Activated naive CD8-positive, alpha-beta T cell treated with anti-CD3 and anti-CD28 coated beads for 36 hours (primary cell): ENCODE data around the gene CHRNB2. TPM values are rescaled to one million over a fixed set of nuclear protein-coding genes. Genes with fewer than 3 reads are reported as not detected.

Experiments
- DNase-seq: peaks from one replicate; pipeline ENCODE4 v3.0.0; 2021
- H3K27ac Mint-ChIP-seq: one replicate; pipeline ENCODE4 v1.8.0; 2022; ENCODE audit warnings: mild to moderate bottlenecking, moderate library complexity, mixed read lengths
- H3K27me3 Mint-ChIP-seq: one replicate; pipeline ENCODE4 v1.8.0; 2022; ENCODE audit warnings: mild to moderate bottlenecking, mixed read lengths
- H3K36me3 Mint-ChIP-seq: one replicate; pipeline ENCODE4 v1.8.0; 2021; ENCODE audit warnings: mild to moderate bottlenecking, mixed read lengths
- H3K4me1 Mint-ChIP-seq: one replicate; pipeline ENCODE4 v1.8.0; 2021; ENCODE audit warnings: mixed read lengths
- H3K4me3 Mint-ChIP-seq: one replicate; pipeline ENCODE4 v1.8.0; 2022; ENCODE audit warnings: mild to moderate bottlenecking, moderate library complexity, mixed read lengths
- H3K9me3 Mint-ChIP-seq: one replicate; pipeline ENCODE4 v1.8.0; 2022; ENCODE audit warnings: mixed read lengths
- total RNA-seq, 2 experiments: library from RNA; stranded (reverse); gene quantifications; one replicate each; pipeline ENCODE4 v1.2.3, GENCODE V29; 2021

CHRNB2 gene
- total RNA-seq, 2 experiments from 2014 or later = not detected

DNA sequence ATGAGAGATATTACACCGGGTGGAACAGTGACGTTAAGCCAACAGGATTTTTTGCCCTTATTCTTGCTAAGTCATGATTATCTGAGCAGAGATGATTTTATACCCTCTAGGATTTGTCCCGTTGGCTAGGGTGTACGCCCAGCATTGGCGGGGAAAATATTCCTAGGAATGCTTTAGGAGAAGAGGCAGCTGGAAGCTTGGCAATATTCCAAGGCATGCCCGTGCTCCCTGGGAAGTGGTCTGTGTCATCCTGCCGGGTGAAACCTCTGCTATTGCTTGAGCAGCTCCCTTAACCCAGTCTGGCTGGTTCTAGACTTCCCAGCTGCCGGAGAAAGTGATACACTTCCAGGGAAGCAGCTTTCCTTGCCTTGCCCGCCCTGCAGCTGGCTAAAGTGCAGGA lies 16.2 kb downstream of the CHRNB2 start:
- H3K9me3 Mint-ChIP-seq = no peaks in the 10 kb centered on the region

GRCh38 chr1:154584267-154584994 lies 16.9 kb downstream of the CHRNB2 start:
- Mint-ChIP-seq H3K4me3 (no peak overlapping the region), H3K4me1 (peaks cover 6% of the 10 kb centered on the region), H3K27me3 (no peaks in the 10 kb centered on the region), H3K9me3 (no peaks in the 10 kb centered on the region), H3K36me3 (peaks cover 43% of the 10 kb centered on the region), H3K27ac (peak overlapping the region; percentile 63)
- DNase-seq = no peak

More for the DNA sequence above, 16.2 kb downstream of the CHRNB2 start:
- Mint-ChIP-seq H3K4me1 (peaks cover 6% of the 10 kb centered on the region), H3K4me3 (no peak overlapping the region), H3K27ac (no peak overlapping the region), H3K36me3 (peaks cover 39% of the 10 kb centered on the region), H3K27me3 (no peaks in the 10 kb centered on the region)
- DNase-seq = no peak

DNA sequence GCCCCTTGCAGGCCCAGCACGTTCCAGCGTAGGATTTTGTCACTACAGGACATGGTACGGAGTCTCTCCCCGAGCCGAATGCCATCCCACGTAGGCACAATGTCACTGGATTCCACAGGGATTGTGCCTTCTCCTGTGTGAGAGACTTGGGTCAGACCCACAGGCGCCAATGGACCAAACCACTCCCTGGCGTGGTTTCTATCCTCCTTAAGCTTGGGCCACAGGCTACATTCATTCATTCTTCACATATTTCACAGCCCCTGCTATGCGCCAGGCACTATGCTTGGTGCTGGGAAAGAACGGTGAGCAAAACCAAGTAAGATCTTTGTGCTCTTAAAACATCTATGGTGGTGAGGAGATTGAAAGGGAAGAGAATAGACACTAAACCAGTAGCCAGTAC lies 18.7 kb downstream of the CHRNB2 start:
- Mint-ChIP-seq H3K4me3 (no peak overlapping the region), H3K4me1 (peaks cover 9% of the 10 kb centered on the region), H3K27me3 (no peaks in the 10 kb centered on the region), H3K9me3 (no peaks in the 10 kb centered on the region), H3K27ac (no peak overlapping the region), H3K36me3 (peaks cover 44% of the 10 kb centered on the region)
- no peak for DNase-seq

DNA sequence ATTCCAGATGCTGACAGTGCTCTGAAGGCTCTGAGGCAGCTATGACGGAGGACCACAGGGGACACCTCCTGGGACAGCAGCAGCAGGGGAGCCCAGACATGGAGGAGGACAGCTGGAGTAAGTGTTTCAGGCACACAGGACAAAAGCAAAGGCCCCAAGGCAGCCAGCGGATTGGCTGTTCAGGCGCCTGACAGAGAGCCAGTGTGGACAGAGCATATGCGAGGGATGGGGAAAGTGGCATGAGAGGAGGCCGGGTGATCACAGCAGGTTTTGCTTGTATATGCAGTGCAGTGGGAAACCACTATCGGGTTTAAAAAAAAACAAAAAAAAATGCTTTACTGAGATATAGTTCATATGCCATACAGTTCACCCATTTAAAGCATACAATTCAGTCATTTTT lies 19.1 kb downstream of the CHRNB2 start:
- Mint-ChIP-seq H3K27ac (no peak overlapping the region), H3K4me1 (peaks cover 9% of the 10 kb centered on the region), H3K27me3 (no peaks in the 10 kb centered on the region), H3K4me3 (no peak overlapping the region), H3K9me3 (no peaks in the 10 kb centered on the region), H3K36me3 (peaks cover 44% of the 10 kb centered on the region)
- no peak for DNase-seq

DNA sequence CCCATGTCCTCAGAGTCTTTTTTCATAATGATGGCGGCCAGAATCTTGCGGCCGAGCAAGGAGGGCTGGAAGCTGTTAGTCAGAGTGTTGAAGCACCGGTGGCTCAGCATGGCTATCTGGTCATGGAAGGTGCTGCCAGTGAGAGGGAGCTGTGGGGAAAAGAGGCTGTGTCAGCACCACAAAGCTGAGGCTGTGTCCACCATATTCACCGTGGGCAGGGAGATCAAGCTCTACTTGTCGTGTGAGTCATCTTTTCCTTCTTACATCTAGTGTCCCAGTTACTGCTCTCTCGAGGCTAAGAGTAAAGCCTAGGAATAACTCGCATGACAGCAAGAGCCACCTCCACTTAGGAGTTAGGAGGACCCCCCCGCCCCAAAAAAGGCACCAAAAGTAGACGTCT lies 22.2 kb downstream of the CHRNB2 start:
- Mint-ChIP-seq H3K27ac (peak overlapping the region; percentile 7), H3K4me1 (peaks cover 9% of the 10 kb centered on the region), H3K27me3 (no peaks in the 10 kb centered on the region), H3K9me3 (no peaks in the 10 kb centered on the region), H3K4me3 (no peak overlapping the region), H3K36me3 (peaks cover 40% of the 10 kb centered on the region)
- DNase-seq = no peak

DNA sequence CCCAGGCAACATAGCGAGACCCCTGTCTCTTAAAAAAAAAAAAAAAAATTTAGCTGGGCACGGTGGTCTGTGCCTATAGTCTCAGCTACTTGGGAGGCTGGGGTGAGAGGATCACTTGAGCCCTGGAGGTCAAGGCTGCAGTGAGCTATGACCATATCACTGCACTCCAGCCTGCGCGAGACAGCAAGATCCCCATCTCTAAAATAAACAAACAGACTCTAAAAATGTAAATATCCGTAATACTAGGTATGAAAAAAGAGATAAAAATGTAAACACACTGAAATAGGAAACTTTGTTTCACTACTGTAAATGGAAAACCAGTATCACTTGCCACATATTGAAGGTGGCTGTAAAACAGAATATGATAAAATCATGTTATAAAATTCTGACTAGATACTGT lies 23.2 kb downstream of the CHRNB2 start:
- Mint-ChIP-seq H3K36me3 (peaks cover 36% of the 10 kb centered on the region), H3K4me3 (no peak overlapping the region)

DNA sequence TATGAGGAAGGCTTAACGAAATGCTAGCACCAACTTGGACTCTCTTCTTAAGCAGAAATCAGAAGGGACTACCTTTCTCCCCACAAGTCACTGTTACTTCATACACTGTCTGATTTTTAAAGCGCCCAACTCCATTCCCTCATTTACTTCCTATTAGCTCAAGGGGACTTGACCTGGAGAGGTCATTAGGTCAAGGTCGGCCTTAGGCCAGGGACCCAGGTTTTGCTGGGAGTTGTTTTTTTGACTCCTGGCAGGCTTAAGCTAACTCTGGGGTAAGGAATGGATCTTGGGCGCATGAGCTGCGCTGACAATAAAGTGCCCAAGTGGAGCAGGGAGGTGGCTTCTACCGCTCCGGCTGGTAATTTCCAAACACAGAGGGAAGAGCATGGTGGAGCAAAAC lies 23.6 kb downstream of the CHRNB2 start:
- no peak for DNase-seq
- Mint-ChIP-seq H3K4me1 (peaks cover 3% of the 10 kb centered on the region), H3K27me3 (no peaks in the 10 kb centered on the region), H3K9me3 (no peaks in the 10 kb centered on the region), H3K27ac (no peak overlapping the region), H3K4me3 (no peak overlapping the region), H3K36me3 (peaks cover 35% of the 10 kb centered on the region)

More for the DNA sequence above, 23.2 kb downstream of the CHRNB2 start:
- H3K9me3 Mint-ChIP-seq = no peaks in the 10 kb centered on the region
- no peaks in the 10 kb centered on the region for H3K27me3 Mint-ChIP-seq
- peaks cover 3% of the 10 kb centered on the region for H3K4me1 Mint-ChIP-seq
- no peak overlapping the region for H3K27ac Mint-ChIP-seq
- no peak for DNase-seq

GRCh38 chr1:154593390-154593789 lies 25.8 kb downstream of the CHRNB2 start:
- Mint-ChIP-seq H3K27me3 (no peaks in the 10 kb centered on the region), H3K4me3 (no peak overlapping the region), H3K9me3 (no peaks in the 10 kb centered on the region), H3K4me1 (peaks cover 4% of the 10 kb centered on the region), H3K27ac (peak overlapping the region; percentile 3), H3K36me3 (peaks cover 33% of the 10 kb centered on the region)
- DNase-seq = no peak

GRCh38 chr1:154594811-154595210 lies 27.2 kb downstream of the CHRNB2 start:
- peaks cover 14% of the 10 kb centered on the region for H3K4me1 Mint-ChIP-seq
- H3K27me3 Mint-ChIP-seq = no peaks in the 10 kb centered on the region
- no peak overlapping the region for H3K4me3 Mint-ChIP-seq
- H3K27ac Mint-ChIP-seq = no peak overlapping the region
- peaks cover 24% of the 10 kb centered on the region for H3K36me3 Mint-ChIP-seq
- no peaks in the 10 kb centered on the region for H3K9me3 Mint-ChIP-seq
- no peak for DNase-seq

DNA sequence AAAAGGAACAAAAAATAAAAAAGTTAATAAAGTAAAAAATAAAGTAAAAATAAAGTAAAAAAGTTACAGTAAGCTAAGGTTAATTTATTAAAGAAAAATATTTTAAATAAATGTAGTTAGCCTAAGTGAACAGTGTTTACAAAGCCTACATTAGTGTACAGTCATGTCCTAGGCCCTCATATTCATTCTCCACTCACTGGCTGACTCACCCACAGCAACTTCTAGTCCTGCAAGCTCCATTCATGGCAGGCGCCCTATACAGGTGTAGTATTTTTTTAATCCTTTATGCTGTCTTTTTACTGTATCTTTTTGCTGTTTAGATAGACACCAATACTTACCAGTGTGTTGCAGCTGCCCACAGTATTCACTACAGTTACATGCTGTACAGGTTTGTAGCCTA lies 28.0 kb downstream of the CHRNB2 start:
- Mint-ChIP-seq H3K36me3 (peaks cover 31% of the 10 kb centered on the region), H3K27ac (no peak overlapping the region), H3K9me3 (no peaks in the 10 kb centered on the region), H3K27me3 (no peaks in the 10 kb centered on the region), H3K4me3 (no peak overlapping the region), H3K4me1 (peaks cover 18% of the 10 kb centered on the region)
- DNase-seq = no peak

GRCh38 chr1:154598871-154599635 lies 31.5 kb downstream of the CHRNB2 start:
- Mint-ChIP-seq H3K27ac (peak overlapping the region; percentile 46), H3K36me3 (peaks cover 40% of the 10 kb centered on the region), H3K27me3 (no peaks in the 10 kb centered on the region), H3K9me3 (no peaks in the 10 kb centered on the region), H3K4me1 (peaks cover 43% of the 10 kb centered on the region), H3K4me3 (no peak overlapping the region)
- DNase-seq = no peak

GRCh38 chr1:154599658-154600057 lies 32.1 kb downstream of the CHRNB2 start:
- Mint-ChIP-seq H3K9me3 (no peaks in the 10 kb centered on the region), H3K36me3 (peaks cover 41% of the 10 kb centered on the region), H3K27me3 (no peaks in the 10 kb centered on the region), H3K4me1 (peaks cover 49% of the 10 kb centered on the region), H3K4me3 (no peak overlapping the region), H3K27ac (peak overlapping the region; percentile 46)
- no peak for DNase-seq

- no peaks in the 10 kb centered on the region for H3K27me3 Mint-ChIP-seq
- H3K4me1 Mint-ChIP-seq = peaks cover 66% of the 10 kb centered on the region
- H3K36me3 Mint-ChIP-seq = peaks cover 46% of the 10 kb centered on the region
These were observed 35.7 kb downstream of the CHRNB2 start for GRCh38 chr1:154603317-154603716.

DNA sequence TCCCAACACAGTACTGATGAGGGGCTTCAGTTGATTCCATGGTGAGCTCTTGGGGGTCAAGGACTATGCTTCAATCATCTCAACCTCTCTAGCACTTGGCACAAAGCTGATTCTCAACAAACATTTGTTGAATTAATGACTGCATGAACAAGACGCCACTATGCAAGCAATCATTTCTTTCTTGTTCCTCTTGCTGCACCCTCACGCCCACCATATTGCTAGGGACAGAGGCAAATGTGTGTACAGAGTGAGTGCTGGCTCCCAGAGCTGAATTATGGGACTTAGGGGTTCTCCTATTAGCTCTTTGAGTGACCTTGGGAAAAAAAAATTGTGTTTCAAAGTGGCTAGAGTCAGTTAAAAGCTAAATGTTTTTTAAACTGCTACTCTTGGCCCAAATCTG lies 38.0 kb downstream of the CHRNB2 start:
- Mint-ChIP-seq H3K9me3 (no peaks in the 10 kb centered on the region), H3K36me3 (peaks cover 44% of the 10 kb centered on the region), H3K27ac (peak overlapping the region; percentile 60), H3K4me1 (peaks cover 68% of the 10 kb centered on the region), H3K27me3 (no peaks in the 10 kb centered on the region), H3K4me3 (no peak overlapping the region)
- DNase-seq = no peak

More at GRCh38 chr1:154603317-154603716, 35.7 kb downstream of the CHRNB2 start:
- DNase-seq = no peak
- Mint-ChIP-seq H3K9me3 (no peaks in the 10 kb centered on the region), H3K4me3 (no peak overlapping the region), H3K27ac (peak overlapping the region; percentile 64)

GRCh38 chr1:154607106-154607608 lies 39.6 kb downstream of the CHRNB2 start:
- peaks cover 41% of the 10 kb centered on the region for H3K36me3 Mint-ChIP-seq
- no peaks in the 10 kb centered on the region for H3K27me3 Mint-ChIP-seq
- peak overlapping the region; percentile 97 for H3K27ac Mint-ChIP-seq
- H3K4me1 Mint-ChIP-seq = peaks cover 70% of the 10 kb centered on the region
- peak overlapping the region; percentile 91 for H3K4me3 Mint-ChIP-seq
- no peak for DNase-seq
- H3K9me3 Mint-ChIP-seq = no peaks in the 10 kb centered on the region
